ENCODE measurements around the gene XRCC5.
"Not testable (repeated sequence)": the region's sequence is repeated elsewhere in the genome, so short reads cannot be mapped to it uniquely, and the experiment has no call there.

The XRCC5 gene

GRCh38 chr2:216134958-216135541 lies 25.9 kb downstream of the XRCC5 start:
- TF ChIP-seq, protein P1, sequence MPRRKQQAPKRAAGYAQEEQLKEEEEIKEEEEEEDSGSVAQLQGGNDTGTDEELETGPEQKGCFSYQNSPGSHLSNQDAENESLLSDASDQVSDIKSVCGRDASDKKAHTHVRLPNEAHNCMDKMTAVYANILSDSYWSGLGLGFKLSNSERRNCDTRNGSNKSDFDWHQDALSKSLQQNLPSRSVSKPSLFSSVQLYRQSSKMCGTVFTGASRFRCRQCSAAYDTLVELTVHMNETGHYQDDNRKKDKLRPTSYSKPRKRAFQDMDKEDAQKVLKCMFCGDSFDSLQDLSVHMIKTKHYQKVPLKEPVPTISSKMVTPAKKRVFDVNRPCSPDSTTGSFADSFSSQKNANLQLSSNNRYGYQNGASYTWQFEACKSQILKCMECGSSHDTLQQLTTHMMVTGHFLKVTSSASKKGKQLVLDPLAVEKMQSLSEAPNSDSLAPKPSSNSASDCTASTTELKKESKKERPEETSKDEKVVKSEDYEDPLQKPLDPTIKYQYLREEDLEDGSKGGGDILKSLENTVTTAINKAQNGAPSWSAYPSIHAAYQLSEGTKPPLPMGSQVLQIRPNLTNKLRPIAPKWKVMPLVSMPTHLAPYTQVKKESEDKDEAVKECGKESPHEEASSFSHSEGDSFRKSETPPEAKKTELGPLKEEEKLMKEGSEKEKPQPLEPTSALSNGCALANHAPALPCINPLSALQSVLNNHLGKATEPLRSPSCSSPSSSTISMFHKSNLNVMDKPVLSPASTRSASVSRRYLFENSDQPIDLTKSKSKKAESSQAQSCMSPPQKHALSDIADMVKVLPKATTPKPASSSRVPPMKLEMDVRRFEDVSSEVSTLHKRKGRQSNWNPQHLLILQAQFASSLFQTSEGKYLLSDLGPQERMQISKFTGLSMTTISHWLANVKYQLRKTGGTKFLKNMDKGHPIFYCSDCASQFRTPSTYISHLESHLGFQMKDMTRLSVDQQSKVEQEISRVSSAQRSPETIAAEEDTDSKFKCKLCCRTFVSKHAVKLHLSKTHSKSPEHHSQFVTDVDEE (CRISPR knock-in tag; IDR thresholded peaks at IDR 0.05), result no peak
- TF ChIP-seq ZNF70 (CRISPR knock-in tag; IDR thresholded peaks at IDR 0.05), result no peak
- no peak for TF ChIP-seq TCF4 (CRISPR knock-in tag; IDR thresholded peaks at IDR 0.05; ENCODE audit: borderline replicate concordance)
- TF ChIP-seq ZFP30 (CRISPR knock-in tag; IDR thresholded peaks at IDR 0.05), result no peak
- no peak for TF ChIP-seq CSRNP3 (CRISPR knock-in tag; IDR thresholded peaks at IDR 0.05)
- no peak for TF ChIP-seq ZFP3 (CRISPR knock-in tag; IDR thresholded peaks at IDR 0.05)
- TF ChIP-seq PATZ1 (CRISPR knock-in tag; IDR thresholded peaks at IDR 0.05; ENCODE audit: borderline replicate concordance), result no peak
- no peak for TF ChIP-seq ZNF8 (CRISPR knock-in tag; IDR thresholded peaks at IDR 0.05)
- TF ChIP-seq GLIS3 (CRISPR knock-in tag; IDR thresholded peaks at IDR 0.05), result no peak
- TF ChIP-seq ZNF565 (CRISPR knock-in tag; conservative IDR thresholded peaks at IDR 0.05; ENCODE audit: low read depth), result no peak
- no peak for TF ChIP-seq OSR1 (CRISPR knock-in tag; IDR thresholded peaks at IDR 0.05)
- TF ChIP-seq ISL1 (CRISPR knock-in tag; IDR thresholded peaks at IDR 0.05), result no peak
- no peak for ATAC-seq

DNA sequence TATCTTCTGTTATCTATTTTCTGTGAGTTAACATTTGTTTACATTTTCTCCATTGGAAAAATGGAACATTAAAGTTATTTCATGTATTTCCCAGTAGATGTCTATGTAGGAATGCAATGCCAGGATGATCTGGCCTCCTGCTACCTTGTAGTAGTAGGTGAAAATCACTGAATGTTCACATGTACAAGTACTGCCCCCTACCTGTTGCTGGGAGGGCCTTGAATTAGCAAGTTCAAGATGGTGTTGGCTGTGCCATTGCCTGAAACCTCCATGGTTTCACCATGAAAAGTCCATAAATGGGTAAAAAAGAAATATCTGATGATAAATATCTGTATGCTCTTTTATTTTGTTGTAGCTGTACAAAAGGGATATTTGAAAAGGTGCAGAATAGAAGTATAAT lies 30.7 kb downstream of the XRCC5 start:
- no peak for TF ChIP-seq RARB (CRISPR knock-in tag; IDR thresholded peaks at IDR 0.05)
- TF ChIP-seq PPARA (CRISPR knock-in tag; IDR thresholded peaks at IDR 0.05; ENCODE audit: borderline replicate concordance), result no peak
- TF ChIP-seq GLIS3 (CRISPR knock-in tag; IDR thresholded peaks at IDR 0.05), result no peak
- no peak for TF ChIP-seq ZNF70 (CRISPR knock-in tag; IDR thresholded peaks at IDR 0.05)
- no peak for TF ChIP-seq SNAI2 (CRISPR knock-in tag; IDR thresholded peaks at IDR 0.05)
- TF ChIP-seq CSDC2 (CRISPR knock-in tag; IDR thresholded peaks at IDR 0.05), result no peak
- TF ChIP-seq PATZ1 (CRISPR knock-in tag; IDR thresholded peaks at IDR 0.05; ENCODE audit: borderline replicate concordance), result no peak
- TF ChIP-seq, protein P2, sequence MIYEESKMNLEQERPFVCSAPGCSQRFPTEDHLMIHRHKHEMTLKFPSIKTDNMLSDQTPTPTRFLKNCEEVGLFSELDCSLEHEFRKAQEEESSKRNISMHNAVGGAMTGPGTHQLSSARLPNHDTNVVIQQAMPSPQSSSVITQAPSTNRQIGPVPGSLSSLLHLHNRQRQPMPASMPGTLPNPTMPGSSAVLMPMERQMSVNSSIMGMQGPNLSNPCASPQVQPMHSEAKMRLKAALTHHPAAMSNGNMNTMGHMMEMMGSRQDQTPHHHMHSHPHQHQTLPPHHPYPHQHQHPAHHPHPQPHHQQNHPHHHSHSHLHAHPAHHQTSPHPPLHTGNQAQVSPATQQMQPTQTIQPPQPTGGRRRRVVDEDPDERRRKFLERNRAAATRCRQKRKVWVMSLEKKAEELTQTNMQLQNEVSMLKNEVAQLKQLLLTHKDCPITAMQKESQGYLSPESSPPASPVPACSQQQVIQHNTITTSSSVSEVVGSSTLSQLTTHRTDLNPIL (CRISPR knock-in tag; IDR thresholded peaks at IDR 0.05; ENCODE audit: low read depth), result no peak
- no peak for TF ChIP-seq ZFP3 (CRISPR knock-in tag; IDR thresholded peaks at IDR 0.05)
- TF ChIP-seq TOX (CRISPR knock-in tag; IDR thresholded peaks at IDR 0.05; ENCODE audit: borderline replicate concordance), result no peak
- TF ChIP-seq ISL1 (CRISPR knock-in tag; IDR thresholded peaks at IDR 0.05), result no peak
- no peak for TF ChIP-seq OSR1 (CRISPR knock-in tag; IDR thresholded peaks at IDR 0.05)
- ATAC-seq, result peak; percentile 25; the same call in 1 of the 3 replicates

GRCh38 chr2:216141516-216141915 lies 32.4 kb downstream of the XRCC5 start:
- ATAC-seq, result not testable (repeated sequence)

GRCh38 chr2:216142540-216142939 lies 33.4 kb downstream of the XRCC5 start:
- TF ChIP-seq BACH2 (CRISPR knock-in tag; IDR thresholded peaks at IDR 0.05; ENCODE audit: borderline replicate concordance) (no peak), ZFP30 (CRISPR knock-in tag; IDR thresholded peaks at IDR 0.05) (no peak), ZC3H10 (CRISPR knock-in tag; IDR thresholded peaks at IDR 0.05) (no peak)
- ATAC-seq, result peak; percentile 62
